ENCODE measurements around the gene STC2. TPM values are rescaled to one million over a fixed set of nuclear protein-coding genes. Genes with fewer than 3 reads are reported as not detected.

Gene STC2
- total RNA-seq, 2 experiments from 2014 or later, result 40.9 to 45.9 TPM

- H3K27me3 Mint-ChIP-seq, result peaks cover 4% of the 10 kb centered on the region
- peaks cover 51% of the 10 kb centered on the region for H3K36me3 Mint-ChIP-seq (ENCODE audit: low read depth)
- no peak overlapping the region for H3K4me3 Mint-ChIP-seq
- no peak for TF ChIP-seq CTCF (IDR thresholded peaks at IDR 0.05)
- no peak for ATAC-seq
- CTCF ChIA-PET, result interaction anchor here (0.7 to 3.0 kb wide), 2 partner anchors 14 to 46 kb away, joined by 3 to 12 read pairs; no protein-coding TSS in a partner anchor
- H3K9me3 Mint-ChIP-seq, result no peaks in the 10 kb centered on the region
- no peaks in the 10 kb centered on the region for H3K4me1 Mint-ChIP-seq (ENCODE audit: low read depth)
- no peak for DNase-seq
- POLR2A ChIA-PET, result interaction anchor here (2.5 kb wide), 1 partner anchor 12 kb away, joined by 11 read pairs; the partner anchor contains the start of gene STC2
- intact Hi-C loops (cut with micrococcal nuclease), result no loop called here
- H3K27ac Mint-ChIP-seq, result no peak overlapping the region
These were observed 11.0 kb downstream of the STC2 start for GRCh38 chr5:173317091-173317730.

- Mint-ChIP-seq H3K36me3 (ENCODE audit: low read depth) (peaks cover 46% of the 10 kb centered on the region), H3K27ac (no peak overlapping the region), H3K4me3 (no peak overlapping the region), H3K4me1 (ENCODE audit: low read depth) (no peaks in the 10 kb centered on the region), H3K9me3 (no peaks in the 10 kb centered on the region), H3K27me3 (peaks cover 10% of the 10 kb centered on the region)
- ChIA-PET CTCF (interaction anchor here (0.7 to 3.0 kb wide), 2 partner anchors 15 to 45 kb away, joined by 3 to 12 read pairs; no protein-coding TSS in a partner anchor), POLR2A (interaction anchor here (0.6 to 1.6 kb wide), 2 partner anchors 11 to 363 kb away, joined by 3 to 6 read pairs; no protein-coding TSS in a partner anchor)
- TF ChIP-seq CTCF (IDR thresholded peaks at IDR 0.05), result no peak
- DNase-seq (no peak), ATAC-seq (no peak)
- intact Hi-C loops (cut with micrococcal nuclease), result no loop called here
These were observed 11.7 kb downstream of the STC2 start for GRCh38 chr5:173316339-173317020.

- no peaks in the 10 kb centered on the region for H3K9me3 Mint-ChIP-seq
- ATAC-seq (peak; percentile 52), DNase-seq (peak; percentile 29)
- TF ChIP-seq CTCF (IDR thresholded peaks at IDR 0.05), result no peak
- H3K4me1 Mint-ChIP-seq (ENCODE audit: low read depth), result no peaks in the 10 kb centered on the region
- H3K4me3 Mint-ChIP-seq, result no peak overlapping the region
- ChIA-PET POLR2A (interaction anchor here (1.1 to 1.6 kb wide), 2 partner anchors 9 to 11 kb away, joined by 3 to 6 read pairs; no protein-coding TSS in a partner anchor), CTCF (interaction anchor here (1.3 to 3.0 kb wide), 4 partner anchors 11 to 21 kb away, joined by 4 to 12 read pairs (median 6); no protein-coding TSS in a partner anchor)
- no peak overlapping the region for H3K27ac Mint-ChIP-seq
- peaks cover 38% of the 10 kb centered on the region for H3K36me3 Mint-ChIP-seq (ENCODE audit: low read depth)
- H3K27me3 Mint-ChIP-seq, result peaks cover 15% of the 10 kb centered on the region
- intact Hi-C loops (cut with micrococcal nuclease), result no loop called here
These were observed 12.5 kb downstream of the STC2 start for GRCh38 chr5:173315495-173316338.

- Mint-ChIP-seq H3K4me3 (no peak overlapping the region), H3K36me3 (ENCODE audit: low read depth) (peaks cover 24% of the 10 kb centered on the region), H3K27me3 (peaks cover 16% of the 10 kb centered on the region), H3K4me1 (ENCODE audit: low read depth) (no peaks in the 10 kb centered on the region), H3K9me3 (no peaks in the 10 kb centered on the region), H3K27ac (no peak overlapping the region)
- ATAC-seq (peak; percentile 25), DNase-seq (no peak)
- intact Hi-C loops (cut with micrococcal nuclease), result no loop called here
- TF ChIP-seq CTCF (IDR thresholded peaks at IDR 0.05), result no peak
- CTCF ChIA-PET, result interaction anchor here (1.3 to 3.0 kb wide), 5 partner anchors 13 to 20 kb away, joined by 4 to 12 read pairs (median 5); no protein-coding TSS in a partner anchor
- POLR2A ChIA-PET, result interaction anchor here (1.0 to 1.4 kb wide), 2 partner anchors 8 to 17 kb away, joined by 3 read pairs; no protein-coding TSS in a partner anchor
These were observed 13.9 kb downstream of the STC2 start for GRCh38 chr5:173314166-173314952.

All from activated CD8-positive, alpha-beta T cell treated with anti-CD3 and anti-CD28 coated beads for 36 hours (primary cell).